ENCODE measurements around the gene CENPC. TPM values are rescaled to one million over a fixed set of nuclear protein-coding genes. Genes with fewer than 3 reads are reported as not detected.

CENPC gene
- total and polyA plus RNA-seq, 2 donors (not counting 3 experiments of a cell fraction or from before 2014, with no cell fraction given), result 3.6 to 26.4 TPM

DNA sequence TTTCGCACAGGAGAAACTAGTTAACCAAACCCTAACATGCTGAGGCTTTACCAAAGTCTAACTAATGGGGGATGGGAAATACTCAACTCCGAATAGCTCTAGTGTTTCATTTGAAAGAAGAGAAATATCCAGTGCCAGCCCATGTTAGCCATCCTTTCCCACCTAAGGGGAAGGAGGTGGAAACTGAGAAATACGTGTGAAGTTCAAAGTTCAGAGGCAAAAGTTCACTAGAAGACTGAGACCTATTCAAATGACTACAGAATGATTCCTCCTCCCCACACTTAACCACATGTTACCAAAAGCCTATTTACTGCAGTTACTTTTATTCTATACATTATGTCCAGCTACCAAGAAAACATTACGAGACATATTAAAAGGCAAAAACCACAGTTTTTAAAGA is 106.3 kb downstream of the CENPC start:
- no peak overlapping the region for H3K27ac ChIP-seq (ENCODE audit: insufficient read depth, low read depth, low read length)
- FAIRE-seq, result no peak
- CTCF ChIA-PET, result no interaction called here

DNA sequence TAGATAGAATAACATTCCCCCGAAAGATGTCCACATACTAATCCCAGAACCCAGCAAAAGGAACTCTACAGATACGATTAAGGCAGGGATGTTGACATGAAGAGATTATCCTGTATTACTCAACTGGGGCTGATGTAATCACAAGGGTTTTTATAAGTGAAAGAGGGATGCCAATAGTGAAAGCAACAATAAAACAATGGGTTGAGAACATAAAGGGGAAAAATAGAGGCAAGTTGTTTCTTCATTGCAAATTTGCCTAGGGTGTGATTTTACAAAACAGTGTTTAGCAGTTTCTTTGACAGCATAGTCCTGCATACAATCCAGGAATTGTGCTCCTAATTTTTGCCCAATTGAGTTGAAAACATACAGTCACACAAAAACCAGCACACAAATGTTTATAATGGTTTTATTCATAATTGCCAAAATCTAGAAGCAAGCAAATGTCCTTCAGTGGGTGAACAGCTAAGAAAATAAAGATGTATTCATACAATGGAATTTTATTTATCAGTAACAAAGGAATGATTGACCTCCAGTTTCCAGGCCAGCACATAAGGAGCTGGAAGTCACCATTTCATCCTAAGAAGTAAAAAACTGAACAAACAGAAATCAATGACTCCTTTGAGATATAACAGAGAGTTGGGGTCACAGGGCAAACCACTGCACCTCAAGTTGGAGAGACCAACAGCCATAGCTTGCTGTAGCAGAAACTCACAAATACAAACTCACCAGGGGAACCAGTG is 107.2 kb downstream of the CENPC start:
- H3K27ac ChIP-seq (ENCODE audit: insufficient read depth, low read depth, low read length), result peak overlapping the region; percentile 23
- H3K4me2 ChIP-seq (ENCODE audit: insufficient read depth, low read length), result peak overlapping the region; percentile 42
- peaks cover 5% of the 10 kb centered on the region for H3K4me1 ChIP-seq (ENCODE audit: control insufficient read depth, extremely low read depth, insufficient read depth, low read length)
- POLR2A ChIA-PET, result no interaction called here
- no peak overlapping the region for H3K9ac ChIP-seq (replicated peaks; ENCODE audit: extremely low read depth, insufficient read depth, low read length)
- no peaks in the 10 kb centered on the region for H3K79me2 ChIP-seq (ENCODE audit: control insufficient read depth, insufficient read depth, low read length)
- intact Hi-C loops (cut with micrococcal nuclease) (no loop called here), dilution Hi-C loops (cut with MboI; ENCODE audit: extremely low pct_ligation_motif_present, low sequenced_read_pairs) (no loop called here)
- H3K36me3 ChIP-seq (ENCODE audit: control insufficient read depth in 2 of 2, extremely low read depth in 1 of 2, insufficient read depth in 2 of 2, low read length in 2 of 2), result no peaks in the 10 kb centered on the region
- H3K4me3 ChIP-seq (replicated peaks in 1 of 3; ENCODE audit: insufficient read depth in 1 of 3, low read depth in 1 of 3, low read length in 3 of 3), result no peak overlapping the region
- no peak overlapping the region for H2AFZ ChIP-seq (ENCODE audit: low read depth, low read length)
- no peaks in the 10 kb centered on the region for H3K9me3 ChIP-seq (replicated peaks; ENCODE audit: control insufficient read depth, insufficient read depth, low read length)
- DNase-seq (ENCODE audit: low read depth, low spot score) (peak; percentile 80), FAIRE-seq (peak; percentile 56)
- no peaks in the 10 kb centered on the region for H3K27me3 ChIP-seq (ENCODE audit: control insufficient read depth in 2 of 2, insufficient read depth in 2 of 2, low read length in 2 of 2)
- no peaks in the 10 kb centered on the region for H4K20me1 ChIP-seq (replicated peaks; ENCODE audit: control insufficient read depth, extremely low read depth, insufficient read depth, low read length)
- no peaks in the 10 kb centered on the region for H3K9me1 ChIP-seq (replicated peaks; ENCODE audit: control insufficient read depth, extremely low read depth, insufficient read depth, low read length)
- no peak for TF ChIP-seq FOS (IDR thresholded peaks at IDR 0.05; ENCODE audit: borderline replicate concordance, insufficient read depth, low read length)
- TF ChIP-seq POLR2A (IDR thresholded peaks at IDR 0.05; ENCODE audit: low read depth, low read length), result no peak
- TF ChIP-seq, protein P1, sequence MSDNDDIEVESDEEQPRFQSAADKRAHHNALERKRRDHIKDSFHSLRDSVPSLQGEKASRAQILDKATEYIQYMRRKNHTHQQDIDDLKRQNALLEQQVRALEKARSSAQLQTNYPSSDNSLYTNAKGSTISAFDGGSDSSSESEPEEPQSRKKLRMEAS (IDR thresholded peaks at IDR 0.05; ENCODE audit: insufficient read depth, insufficient read length), result no peak
- TF ChIP-seq, protein P2, sequence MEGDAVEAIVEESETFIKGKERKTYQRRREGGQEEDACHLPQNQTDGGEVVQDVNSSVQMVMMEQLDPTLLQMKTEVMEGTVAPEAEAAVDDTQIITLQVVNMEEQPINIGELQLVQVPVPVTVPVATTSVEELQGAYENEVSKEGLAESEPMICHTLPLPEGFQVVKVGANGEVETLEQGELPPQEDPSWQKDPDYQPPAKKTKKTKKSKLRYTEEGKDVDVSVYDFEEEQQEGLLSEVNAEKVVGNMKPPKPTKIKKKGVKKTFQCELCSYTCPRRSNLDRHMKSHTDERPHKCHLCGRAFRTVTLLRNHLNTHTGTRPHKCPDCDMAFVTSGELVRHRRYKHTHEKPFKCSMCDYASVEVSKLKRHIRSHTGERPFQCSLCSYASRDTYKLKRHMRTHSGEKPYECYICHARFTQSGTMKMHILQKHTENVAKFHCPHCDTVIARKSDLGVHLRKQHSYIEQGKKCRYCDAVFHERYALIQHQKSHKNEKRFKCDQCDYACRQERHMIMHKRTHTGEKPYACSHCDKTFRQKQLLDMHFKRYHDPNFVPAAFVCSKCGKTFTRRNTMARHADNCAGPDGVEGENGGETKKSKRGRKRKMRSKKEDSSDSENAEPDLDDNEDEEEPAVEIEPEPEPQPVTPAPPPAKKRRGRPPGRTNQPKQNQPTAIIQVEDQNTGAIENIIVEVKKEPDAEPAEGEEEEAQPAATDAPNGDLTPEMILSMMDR (IDR thresholded peaks at IDR 0.05; ENCODE audit: extremely low read depth in 1 of 2, insufficient read depth in 1 of 2, low read depth in 1 of 2, low read length in 2 of 2), result no peak
- no peak for TF ChIP-seq JUN (IDR thresholded peaks at IDR 0.05; ENCODE audit: borderline replicate concordance, insufficient read depth, insufficient read length, low read depth)
- no peak for TF ChIP-seq EZH2 (IDR thresholded peaks at IDR 0.05; ENCODE audit: borderline replicate concordance, low read depth, low read length, severe bottlenecking)
- no peak for TF ChIP-seq POLR2AphosphoS5 (IDR thresholded peaks at IDR 0.05; ENCODE audit: insufficient read depth, low read depth, low read length)
- no peak for TF ChIP-seq GATA2 (IDR thresholded peaks at IDR 0.05; ENCODE audit: insufficient read depth, insufficient read length, low read depth, low read length)
- no peak for TF ChIP-seq MYC (IDR thresholded peaks at IDR 0.05; ENCODE audit: low read depth, low read length)
- CTCF ChIA-PET, result no interaction called here
- BruUV-seq (replicated peaks), result no TSS peak

More for the DNA sequence above, 106.3 kb downstream of the CENPC start:
- intact Hi-C loops (cut with micrococcal nuclease), result no loop called here
- Histone ChIP-seq H3K9me3 (replicated peaks; ENCODE audit: control insufficient read depth, insufficient read depth, low read length) (no peaks in the 10 kb centered on the region), H3K4me2 (ENCODE audit: insufficient read depth, low read length) (no peak overlapping the region), H3K27me3 (ENCODE audit: control insufficient read depth in 2 of 2, insufficient read depth in 2 of 2, low read length in 2 of 2) (no peaks in the 10 kb centered on the region), H3K79me2 (ENCODE audit: control insufficient read depth, insufficient read depth, low read length) (no peaks in the 10 kb centered on the region), H3K36me3 (ENCODE audit: control insufficient read depth in 2 of 2, extremely low read depth in 1 of 2, insufficient read depth in 2 of 2, low read length in 2 of 2) (no peaks in the 10 kb centered on the region), H3K4me3 (replicated peaks in 1 of 3; ENCODE audit: insufficient read depth in 1 of 3, low read depth in 1 of 3, low read length in 3 of 3) (no peak overlapping the region), H3K9ac (replicated peaks; ENCODE audit: extremely low read depth, insufficient read depth, low read length) (no peak overlapping the region), H4K20me1 (replicated peaks; ENCODE audit: control insufficient read depth, extremely low read depth, insufficient read depth, low read length) (no peaks in the 10 kb centered on the region), H3K9me1 (replicated peaks; ENCODE audit: control insufficient read depth, extremely low read depth, insufficient read depth, low read length) (no peaks in the 10 kb centered on the region), H3K4me1 (ENCODE audit: control insufficient read depth, extremely low read depth, insufficient read depth, low read length) (peaks cover 5% of the 10 kb centered on the region), H2AFZ (ENCODE audit: low read depth, low read length) (no peak overlapping the region)
- dilution Hi-C loops (cut with MboI; ENCODE audit: extremely low pct_ligation_motif_present, low sequenced_read_pairs), result no loop called here
- DNase-seq (ENCODE audit: low read depth, low spot score), result no peak
- no TSS peak for BruUV-seq (replicated peaks)
- TF ChIP-seq FOS (IDR thresholded peaks at IDR 0.05; ENCODE audit: borderline replicate concordance, insufficient read depth, low read length) (no peak), MYC (IDR thresholded peaks at IDR 0.05; ENCODE audit: low read depth, low read length) (no peak)
- POLR2A ChIA-PET, result no interaction called here
